Measurements from ENCODE around the gene RBKS. TPM values are rescaled to one million over a fixed set of nuclear protein-coding genes. Genes with fewer than 3 reads are reported as not detected.

The RBKS gene
- total and polyA plus RNA-seq, 2 of the 13 experiments (the other 11 are each of a cell fraction or from before 2014, with no cell fraction given): 7.7 to 8.3 TPM

- TF ChIP-seq IKZF4 (CRISPR knock-in tag; IDR thresholded peaks at IDR 0.05; ENCODE audit: borderline replicate concordance, low read depth, not compliant biosample characterization): no peak
- TF ChIP-seq ZNF577 (CRISPR knock-in tag; IDR thresholded peaks at IDR 0.05; ENCODE audit: borderline replicate concordance, low read depth): no peak
- TF ChIP-seq BRCA1 (CRISPR knock-in tag; IDR thresholded peaks at IDR 0.05): no peak
- TF ChIP-seq SMARCE1 (IDR thresholded peaks at IDR 0.05; ENCODE audit: borderline replicate concordance): no peak
- no peak for TF ChIP-seq EZH2 (conservative IDR thresholded peaks at IDR 0.05; ENCODE audit: low read depth, low read length)
- no peak for TF ChIP-seq CENPX (CRISPR knock-in tag; IDR thresholded peaks at IDR 0.05)
- TF ChIP-seq KAT2B (IDR thresholded peaks at IDR 0.05; ENCODE audit: borderline replicate concordance, low read depth, low read length): no peak
- 0 out of 2 replicates have a peak, but pooled peaks have one; percentile 59 for TF ChIP-seq HMGXB3 (CRISPR knock-in tag; IDR thresholded peaks at IDR 0.05; ENCODE audit: borderline replicate concordance)
- TF ChIP-seq ZBTB46 (CRISPR knock-in tag; IDR thresholded peaks at IDR 0.05; ENCODE audit: borderline replicate concordance): no peak
- TF ChIP-seq ATF7-NPFF (CRISPR knock-in tag; IDR thresholded peaks at IDR 0.05; ENCODE audit: low read depth): no peak
- no peak for TF ChIP-seq E2F5 (CRISPR knock-in tag; conservative IDR thresholded peaks at IDR 0.05)
- no peak for TF ChIP-seq AKNA (CRISPR knock-in tag; IDR thresholded peaks at IDR 0.05; ENCODE audit: borderline replicate concordance)
Observed at GRCh38 chr2:27916293-27916995, 26.3 kb upstream of the RBKS start (continued).

All from HepG2 (cell line).